GM23248 (cell line): ENCODE results near the gene GPRIN2. TPM values are rescaled to one million over a fixed set of nuclear protein-coding genes. Genes with fewer than 3 reads are reported as not detected.
A peak's percentile ranks its signal among the peaks of the same experiment; 100 is the strongest.

ENCODE experiments used
- DNase-seq: peaks from one replicate; pipeline ENCODE4 v3.0.0-alpha.2; 2015
- H2AFZ ChIP-seq: fragments of 200-600 bp; sonication (generic); 2 replicates; pipeline ENCODE4 v1.6.1; 2016; ENCODE audit warnings: antibody characterized with exemption
- H3F3A ChIP-seq: fragments of 200-600 bp; sonication (generic); 2 replicates; pipeline ENCODE4 v1.6.1; 2016; ENCODE audit warnings: mild to moderate bottlenecking, antibody characterized with exemption, mixed run types; ENCODE audit not compliant: insufficient read depth
- H3K27ac ChIP-seq: fragments of 200-600 bp; sonication (generic); 2 replicates; pipeline ENCODE4 v1.5.1; 2016; ENCODE audit warnings: mild to moderate bottlenecking
- H3K27me3 ChIP-seq: fragments of 200-600 bp; sonication (generic); replicated peaks from 2 replicates; pipeline ENCODE4 v1.6.1; 2016; ENCODE audit warnings: mild to moderate bottlenecking; ENCODE audit not compliant: insufficient read depth
- H3K36me3 ChIP-seq: fragments of 200-600 bp; sonication (generic); 2 replicates; pipeline ENCODE4 v1.6.1; 2016; ENCODE audit warnings: low read depth, mild to moderate bottlenecking
- H3K4me1 ChIP-seq: fragments of 200-600 bp; sonication (generic); 2 replicates; pipeline ENCODE4 v1.6.1; 2016; ENCODE audit warnings: mild to moderate bottlenecking; ENCODE audit not compliant: insufficient read depth
- H3K4me2 ChIP-seq: fragments of 200-600 bp; sonication (generic); one replicate; pipeline ENCODE4 v1.6.1; 2016; ENCODE audit warnings: mild to moderate bottlenecking; ENCODE audit not compliant: unreplicated experiment
- H3K4me3 ChIP-seq: fragments of 200-600 bp; sonication (generic); 2 replicates; pipeline ENCODE4 v1.5.1; 2016; ENCODE audit warnings: mild to moderate bottlenecking
- H3K79me2 ChIP-seq: fragments of 200-600 bp; sonication (generic); 2 replicates; pipeline ENCODE4 v1.6.1; 2016; ENCODE audit warnings: mild to moderate bottlenecking; ENCODE audit not compliant: insufficient read depth
- H3K9ac ChIP-seq: fragments of 200-600 bp; sonication (generic); 2 replicates; pipeline ENCODE4 v1.6.1; 2016; ENCODE audit warnings: mild to moderate bottlenecking
- H3K9me2 ChIP-seq: fragments of 200-600 bp; sonication (generic); 2 replicates; pipeline ENCODE4 v1.6.1; 2016; ENCODE audit warnings: mixed run types, mild to moderate bottlenecking, moderate library complexity; ENCODE audit not compliant: insufficient read depth
- H3K9me3 ChIP-seq: fragments of 200-600 bp; sonication (generic); one replicate; pipeline ENCODE4 v1.6.1; 2017; ENCODE audit warnings: low read depth
- H4K20me1 ChIP-seq: fragments of 200-600 bp; sonication (generic); 2 replicates; pipeline ENCODE4 v1.6.0; 2016; ENCODE audit not compliant: insufficient read depth
- EZH2 ChIP-seq: fragments of 200-600 bp; sonication (generic); IDR thresholded peaks from 2 replicates; pipeline ENCODE4 v1.6.1; 2018; ENCODE audit warnings: antibody characterized with exemption, mild to moderate bottlenecking; ENCODE audit not compliant: insufficient read depth, poor library complexity, severe bottlenecking
- EZH2phosphoT487 ChIP-seq: fragments of 200-600 bp; sonication (generic); IDR thresholded peaks from 2 replicates; pipeline ENCODE4 v1.6.1; 2018; ENCODE audit warnings: antibody characterized with exemption, moderate library complexity, mild to moderate bottlenecking, low read depth; ENCODE audit not compliant: insufficient read depth
- WGBS, 2 experiments: methylation state at CpG; one replicate each; pipeline ENCODE4 v1.1.6; 2015 to 2017; ENCODE audit warnings: low lambda C conversion rate in 2 of 2, low coverage in 1 of 2; ENCODE audit errors: missing lambda C conversion rate in 2 of 2; 5-methylcytosine and 5-hydroxymethylcytosine counted together
- in situ Hi-C: fragments of 300-500 bp; cut with MboI; formaldehyde crosslinking; loops from 2 replicates; pipeline ENCODE4 v1.15.0; 2020
- polyA plus RNA-seq: library from polyadenylated mRNA; unstranded; fragments of >200 nt; fragmentation: Nextera tagmentation; extraction: Ambion mirVana; gene quantifications from 2 replicates; pipeline ENCODE4 v1.2.1, GENCODE V29; 2016
- total RNA-seq: library from RNA; depleted of rRNA; stranded (reverse); fragments of >200 nt; shearing (Covaris generic); gene quantifications from 2 replicates; pipeline ENCODE4 v1.2.3, GENCODE V29; 2014

The GPRIN2 gene
- total and polyA plus RNA-seq, 2 experiments from 2014 or later = not detected

DNA sequence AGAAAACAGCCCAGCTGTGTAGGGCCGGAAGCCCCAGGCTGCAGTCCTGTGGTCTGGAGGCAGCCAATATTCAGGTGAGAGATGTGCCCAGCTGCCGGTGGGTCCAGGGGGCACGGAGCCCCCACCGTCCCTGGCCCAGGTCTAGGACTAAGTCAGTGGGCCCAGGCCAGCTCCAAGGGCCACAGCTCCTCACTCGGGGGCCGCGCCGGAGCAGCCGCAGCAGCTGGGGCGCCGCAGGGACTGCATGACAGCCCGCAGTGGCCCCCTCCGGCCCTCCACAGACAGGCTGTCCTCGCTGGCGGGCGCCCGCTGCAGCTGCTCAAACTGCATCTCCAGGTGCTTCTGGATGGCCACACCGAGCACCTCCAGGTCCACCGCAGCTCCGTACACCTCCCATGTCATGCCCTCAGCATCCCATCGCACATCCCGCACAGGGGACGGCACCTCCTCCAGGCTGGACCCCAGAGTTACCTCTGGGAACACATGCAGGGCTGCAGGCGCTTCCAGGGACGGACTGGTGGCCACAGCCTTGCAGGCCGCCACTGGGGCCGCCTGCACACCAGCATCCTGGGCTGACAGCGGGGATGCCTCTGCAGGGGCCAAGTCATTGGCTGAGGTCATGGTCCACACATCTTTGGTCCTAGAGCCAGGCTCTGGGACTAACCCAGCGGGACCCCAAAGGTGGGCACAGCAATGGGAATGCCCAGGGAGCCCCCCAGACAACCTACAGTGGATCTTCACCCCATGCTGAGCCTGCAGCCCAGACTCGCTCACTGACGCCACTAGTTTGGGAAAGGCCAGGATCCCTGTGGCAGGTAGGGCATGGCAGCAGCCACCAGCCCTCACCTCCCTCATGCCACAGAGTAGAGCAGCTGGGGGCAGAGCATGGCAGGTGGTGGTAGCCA lies 7.0 kb downstream of the GPRIN2 start:
- WGBS, 2 experiments = 83 to 85% methylated on average over 31 of the region's 31 CpGs
- H3K27me3 ChIP-seq = peaks cover 35% of the 10 kb centered on the region
- no peaks in the 10 kb centered on the region for H3K79me2 ChIP-seq
- no peak overlapping the region for H2AFZ ChIP-seq
- no peaks in the 10 kb centered on the region for H3K36me3 ChIP-seq
- in situ Hi-C loops = no loop called here
- H3K9me3 ChIP-seq = no peaks in the 10 kb centered on the region
- H3K9ac ChIP-seq = no peak overlapping the region
- no peaks in the 10 kb centered on the region for H3F3A ChIP-seq
- H3K27ac ChIP-seq = no peak overlapping the region
- DNase-seq = no peak
- H4K20me1 ChIP-seq = no peaks in the 10 kb centered on the region
- H3K4me3 ChIP-seq = no peak overlapping the region
- H3K9me2 ChIP-seq = no peaks in the 10 kb centered on the region
- no peaks in the 10 kb centered on the region for H3K4me1 ChIP-seq
- H3K4me2 ChIP-seq = no peak overlapping the region
- TF ChIP-seq EZH2 (no peak), EZH2phosphoT487 (no peak)

- 45 to 55% methylated on average over 7 of the region's 7 CpGs for WGBS, 2 experiments
- H4K20me1 ChIP-seq = no peaks in the 10 kb centered on the region
- TF ChIP-seq EZH2phosphoT487 (no peak), EZH2 (no peak)
- no peak overlapping the region for H2AFZ ChIP-seq
- H3K9me3 ChIP-seq = no peaks in the 10 kb centered on the region
- no peaks in the 10 kb centered on the region for H3K79me2 ChIP-seq
- no peaks in the 10 kb centered on the region for H3K4me1 ChIP-seq
- H3F3A ChIP-seq = no peaks in the 10 kb centered on the region
- no peak overlapping the region for H3K4me2 ChIP-seq
- no peaks in the 10 kb centered on the region for H3K36me3 ChIP-seq
- no peak overlapping the region for H3K27ac ChIP-seq
- H3K27me3 ChIP-seq = peaks cover 27% of the 10 kb centered on the region
- H3K9me2 ChIP-seq = no peaks in the 10 kb centered on the region
- no peak overlapping the region for H3K4me3 ChIP-seq
- in situ Hi-C loops = no loop called here
- DNase-seq = peak; percentile 69
- H3K9ac ChIP-seq = no peak overlapping the region
Observed at GRCh38 chr10:46548498-46549090, 7.9 kb downstream of the GPRIN2 start.

DNA sequence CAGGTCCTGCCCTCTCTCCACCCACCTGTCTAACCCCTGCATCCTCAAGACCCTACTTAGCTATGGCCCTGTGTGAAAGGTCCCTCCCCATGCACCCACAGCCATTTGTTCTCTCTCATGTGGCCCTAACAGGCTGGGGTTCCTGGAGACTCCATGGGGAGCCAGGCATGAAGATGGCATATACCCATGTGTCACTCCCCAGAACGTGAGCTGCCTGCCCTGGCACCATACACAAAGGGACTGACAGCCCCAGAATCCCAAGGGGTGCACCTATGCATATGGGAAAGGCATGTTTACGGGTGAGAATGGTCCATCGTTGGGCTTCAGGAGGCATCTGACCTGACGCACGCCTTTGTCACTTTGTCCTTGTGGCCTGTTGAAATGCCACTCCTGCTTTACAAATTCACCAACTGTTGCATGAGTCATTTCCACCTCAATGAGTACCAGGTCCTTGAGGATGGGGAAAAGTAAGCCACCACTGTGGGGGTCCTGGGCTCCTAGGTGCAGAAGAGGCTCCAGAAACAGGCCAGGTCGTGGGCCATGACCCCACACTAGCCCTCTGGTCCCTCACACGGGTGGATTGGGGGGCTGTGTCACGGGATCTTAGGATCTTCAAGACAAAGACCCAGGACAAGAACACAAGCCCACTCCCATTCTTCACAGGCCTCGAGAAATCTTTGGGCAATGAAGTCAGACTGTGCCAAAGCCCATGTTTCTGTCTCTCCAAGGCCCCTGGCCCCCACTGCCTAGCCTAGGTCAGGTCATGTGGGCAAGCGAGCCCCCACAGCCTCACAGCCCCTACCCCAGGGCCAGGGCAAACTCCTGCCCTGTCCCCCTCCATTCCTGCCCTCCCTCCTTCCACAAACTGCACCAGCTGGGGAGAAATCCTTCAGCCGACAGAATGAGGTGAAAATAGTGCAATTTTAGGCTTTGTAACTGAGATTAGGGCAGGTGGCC lies 8.6 kb downstream of the GPRIN2 start:
- Histone ChIP-seq H3K9me3 (no peaks in the 10 kb centered on the region), H2AFZ (no peak overlapping the region), H3F3A (no peaks in the 10 kb centered on the region), H4K20me1 (no peaks in the 10 kb centered on the region), H3K4me1 (no peaks in the 10 kb centered on the region), H3K9ac (no peak overlapping the region), H3K4me2 (no peak overlapping the region), H3K79me2 (no peaks in the 10 kb centered on the region), H3K27ac (no peak overlapping the region), H3K9me2 (no peaks in the 10 kb centered on the region), H3K36me3 (no peaks in the 10 kb centered on the region), H3K4me3 (no peak overlapping the region), H3K27me3 (peaks cover 20% of the 10 kb centered on the region)
- no peak for DNase-seq
- 58 to 60% methylated on average over 11 of the region's 11 CpGs for WGBS, 2 experiments
- no peak for TF ChIP-seq EZH2phosphoT487
- no peak for TF ChIP-seq EZH2
- in situ Hi-C loops = no loop called here
